ENCODE data around the gene PTGES3. TPM values are rescaled to one million over a fixed set of nuclear protein-coding genes. Genes with fewer than 3 reads are reported as not detected.

The PTGES3 gene
- total and polyA plus RNA-seq, 2 of the 8 experiments (the other 6 are each of a cell fraction or from before 2014, with no cell fraction given), result 111 to 464 TPM

DNA sequence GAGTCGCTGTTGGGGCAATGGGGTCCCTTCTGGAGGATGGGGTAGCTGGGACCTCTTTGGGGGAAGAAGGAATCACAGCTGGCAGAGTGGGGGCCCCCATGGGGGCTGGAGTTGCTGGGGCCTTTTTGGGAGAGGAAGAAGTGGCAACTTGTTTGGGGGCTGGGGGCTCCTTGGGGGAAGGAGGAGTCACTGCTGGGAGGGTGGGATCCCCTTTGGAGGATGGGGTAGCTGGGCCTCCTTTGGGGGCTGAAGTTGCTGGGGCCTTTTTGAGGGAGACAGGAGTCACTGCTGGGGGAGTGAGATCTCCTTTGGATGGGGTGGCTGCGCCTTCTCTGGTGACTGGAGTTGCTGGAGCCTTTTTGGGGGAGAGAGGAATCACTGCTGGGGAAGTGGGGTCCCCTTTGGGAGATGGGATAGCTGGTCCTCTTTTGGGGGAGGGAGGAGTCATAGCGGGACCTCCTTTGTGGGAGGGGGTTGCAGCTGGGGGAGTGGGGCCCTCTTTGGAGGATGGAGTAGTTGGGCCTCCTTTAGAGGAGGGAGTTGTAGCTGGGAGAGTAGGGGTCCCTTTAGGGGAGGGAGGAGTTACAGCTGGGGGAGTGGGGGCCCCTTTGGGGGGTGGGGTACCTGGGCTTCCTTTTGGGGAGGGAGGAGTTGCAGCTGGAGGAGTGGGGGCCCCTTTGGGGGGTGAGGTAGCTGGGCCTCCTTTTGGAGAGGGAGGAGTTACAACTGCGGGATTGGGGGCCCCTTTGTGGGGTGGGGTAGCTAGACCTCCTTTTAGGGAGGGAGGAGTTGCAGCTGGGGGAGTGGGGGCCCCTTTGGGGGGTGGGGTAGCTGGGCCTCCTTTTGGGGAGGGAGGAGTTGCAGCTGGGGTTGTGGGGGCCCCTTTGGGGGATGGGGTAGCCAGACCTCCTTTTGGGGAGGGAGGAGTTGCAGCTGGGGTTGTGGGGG, 29.1 kb upstream of the PTGES3 start:
- Histone ChIP-seq H4K5ac (ENCODE audit: insufficient read length, low read depth, low read length) (no peak overlapping the region), H4K91ac (replicated peaks; ENCODE audit: insufficient read length, low read length) (no peak overlapping the region), H3K23me2 (ENCODE audit: low read depth, low read length) (no peaks in the 10 kb centered on the region; the same call in 1 of the 2 replicates), H3K23ac (ENCODE audit: insufficient read length) (no peak overlapping the region), H4K20me1 (replicated peaks in 1 of 2; ENCODE audit: control insufficient read depth in 1 of 2, insufficient read depth in 2 of 2, low read length in 2 of 2) (peaks cover 34 to 48% of the 10 kb centered on the region in 2 experiments), H2BK12ac (ENCODE audit: low read depth, low read length) (no peak overlapping the region), H2AFZ (ENCODE audit: low read length) (no peak overlapping the region), H2AK5ac (ENCODE audit: low read depth, low read length) (no peak overlapping the region), H3K79me1 (ENCODE audit: low read depth, low read length) (peaks cover 30% of the 10 kb centered on the region), H3K36me3 (ENCODE audit: control insufficient read depth in 2 of 4, insufficient read depth in 4 of 4, low read length in 3 of 4) (peaks cover 28 to 78% (median 57%) of the 10 kb centered on the region in 4 experiments), H2BK20ac (ENCODE audit: low read length) (no peak overlapping the region), H3K27ac (ENCODE audit: low read depth, low read length) (no peak overlapping the region), H3K4me2 (ENCODE audit: insufficient read depth in 1 of 2, low read depth in 2 of 2, low read length in 2 of 2) (no peak overlapping the region), H4K8ac (ENCODE audit: extremely low read depth, insufficient read depth, low read length) (no peak overlapping the region), H3K56ac (replicated peaks; ENCODE audit: insufficient read length, low read depth, low read length) (no peak overlapping the region), H3K4me3 (ENCODE audit: extremely low read depth in 1 of 4, insufficient read depth in 2 of 4, low read depth in 3 of 4, low read length in 4 of 4) (no peak overlapping the region), H2BK15ac (ENCODE audit: low read length) (no peak overlapping the region), H3K14ac (ENCODE audit: insufficient read length) (no peak overlapping the region), H3K27me3 (replicated peaks in 1 of 4; ENCODE audit: control insufficient read depth in 3 of 4, extremely low read depth in 1 of 4, insufficient read depth in 3 of 4, low read length in 3 of 4) (no peaks in the 10 kb centered on the region), H3K9ac (replicated peaks in 1 of 4; ENCODE audit: extremely low read depth in 1 of 4, low read depth in 3 of 4, low read length in 3 of 4) (no peak overlapping the region), H3K4ac (replicated peaks; ENCODE audit: insufficient read length, low read depth, low read length) (no peak overlapping the region), H3K79me2 (ENCODE audit: control insufficient read depth in 1 of 2, insufficient read depth in 2 of 2, low read length in 2 of 2) (peaks cover 28 to 62% of the 10 kb centered on the region in 2 experiments), H2BK5ac (ENCODE audit: low read depth, low read length) (no peak overlapping the region), H3K4me1 (replicated peaks in 1 of 4; ENCODE audit: control insufficient read depth in 3 of 4, insufficient read depth in 4 of 4, low read length in 3 of 4) (peaks cover 13 to 29% (median 16%) of the 10 kb centered on the region in 4 experiments), H2BK120ac (replicated peaks; ENCODE audit: low read depth, low read length) (no peak overlapping the region), H3K18ac (ENCODE audit: extremely low read depth, low read length) (no peak overlapping the region), H3K9me3 (ENCODE audit: insufficient read depth in 2 of 2, low read depth in 1 of 2, low read length in 1 of 2) (no peaks in the 10 kb centered on the region)
- ChIA-PET CTCF (ENCODE audit: partially characterized antibody) (interaction anchor here (0.6 to 2.5 kb wide), 5 partner anchors 11 to 352 kb away, joined by 3 to 10 read pairs (median 4); no protein-coding TSS in a partner anchor), POLR2A (ENCODE audit: partially characterized antibody) (interaction anchor here (0.7 to 52.4 kb wide), 10 partner anchors 19 to 83 kb away, joined by 3 to 1406 read pairs (median 4); partner anchors contain the start of genes ATP5F1B, NACA, PRIM1 and PTGES3)
- FAIRE-seq (no peak), DNase-seq (ENCODE audit: low read depth in 1 of 2, low spot score in 2 of 2) (no peak)
- 100% methylated on average over 2 of the region's 4 CpGs; no CpG with 5 or more reads in 1 of the 2 experiments for WGBS, 2 experiments (ENCODE audit: extremely low coverage in 1 of 2, insufficient coverage in 1 of 2, insufficient read length in 1 of 2, insufficient replicate concordance in 2 of 2, low coverage in 1 of 2, low lambda C conversion rate in 2 of 2, missing lambda C conversion rate in 1 of 2)
- no peak for TF ChIP-seq KDM4A (IDR thresholded peaks at IDR 0.05; ENCODE audit: low read depth, low read length, severe bottlenecking)
